ENCODE results near the gene GALNT10.

The GALNT10 gene

GRCh38 chr5:154274828-154275185 is 84.3 kb downstream of the GALNT10 start:
- Histone ChIP-seq H3K27me3 (ENCODE audit: insufficient read depth, low read length, poor library complexity) (no peaks in the 10 kb centered on the region), H3K9ac (ENCODE audit: low read depth, low read length) (no peak overlapping the region), H4K20me1 (ENCODE audit: insufficient read depth, low read length) (0 out of 2 replicates have a peak, but pooled peaks cover 2% of the 10 kb centered on the region), H3K9me3 (ENCODE audit: insufficient read depth, low read length, severe bottlenecking) (no peaks in the 10 kb centered on the region), H2AFZ (ENCODE audit: low read depth, low read length) (no peak overlapping the region), H3K4me3 (ENCODE audit: low read depth in 1 of 2, low read length in 2 of 2) (no peak overlapping the region), H3K27ac (ENCODE audit: low read length) (no peak overlapping the region), H3K4me2 (ENCODE audit: insufficient read depth, low read length) (no peak overlapping the region), H3K36me3 (ENCODE audit: insufficient read depth, low read length) (no peaks in the 10 kb centered on the region), H3K79me2 (ENCODE audit: insufficient read depth, low read length) (no peaks in the 10 kb centered on the region), H3K4me1 (ENCODE audit: insufficient read depth, low read length) (no peaks in the 10 kb centered on the region)
- TF ChIP-seq, protein P1, sequence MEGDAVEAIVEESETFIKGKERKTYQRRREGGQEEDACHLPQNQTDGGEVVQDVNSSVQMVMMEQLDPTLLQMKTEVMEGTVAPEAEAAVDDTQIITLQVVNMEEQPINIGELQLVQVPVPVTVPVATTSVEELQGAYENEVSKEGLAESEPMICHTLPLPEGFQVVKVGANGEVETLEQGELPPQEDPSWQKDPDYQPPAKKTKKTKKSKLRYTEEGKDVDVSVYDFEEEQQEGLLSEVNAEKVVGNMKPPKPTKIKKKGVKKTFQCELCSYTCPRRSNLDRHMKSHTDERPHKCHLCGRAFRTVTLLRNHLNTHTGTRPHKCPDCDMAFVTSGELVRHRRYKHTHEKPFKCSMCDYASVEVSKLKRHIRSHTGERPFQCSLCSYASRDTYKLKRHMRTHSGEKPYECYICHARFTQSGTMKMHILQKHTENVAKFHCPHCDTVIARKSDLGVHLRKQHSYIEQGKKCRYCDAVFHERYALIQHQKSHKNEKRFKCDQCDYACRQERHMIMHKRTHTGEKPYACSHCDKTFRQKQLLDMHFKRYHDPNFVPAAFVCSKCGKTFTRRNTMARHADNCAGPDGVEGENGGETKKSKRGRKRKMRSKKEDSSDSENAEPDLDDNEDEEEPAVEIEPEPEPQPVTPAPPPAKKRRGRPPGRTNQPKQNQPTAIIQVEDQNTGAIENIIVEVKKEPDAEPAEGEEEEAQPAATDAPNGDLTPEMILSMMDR (IDR thresholded peaks at IDR 0.05; ENCODE audit: borderline replicate concordance, extremely low read depth, low read length, poor library complexity, severe bottlenecking), result no peak
- DNase-seq (no peak), ATAC-seq (ENCODE audit: insufficient read depth, low read depth) (no peak)

- Histone ChIP-seq H3K79me2 (ENCODE audit: insufficient read depth, low read length) (no peaks in the 10 kb centered on the region), H3K9me3 (ENCODE audit: insufficient read depth, low read length, severe bottlenecking) (no peaks in the 10 kb centered on the region), H3K4me3 (ENCODE audit: low read depth in 1 of 2, low read length in 2 of 2) (no peak overlapping the region), H3K9ac (ENCODE audit: low read depth, low read length) (no peak overlapping the region), H3K27ac (ENCODE audit: low read length) (no peak overlapping the region), H2AFZ (ENCODE audit: low read depth, low read length) (no peak overlapping the region), H3K27me3 (ENCODE audit: insufficient read depth, low read length, poor library complexity) (no peaks in the 10 kb centered on the region), H3K4me1 (ENCODE audit: insufficient read depth, low read length) (no peaks in the 10 kb centered on the region), H4K20me1 (ENCODE audit: insufficient read depth, low read length) (0 out of 2 replicates have a peak, but pooled peaks cover 2% of the 10 kb centered on the region), H3K36me3 (ENCODE audit: insufficient read depth, low read length) (no peaks in the 10 kb centered on the region), H3K4me2 (ENCODE audit: insufficient read depth, low read length) (no peak overlapping the region)
- TF ChIP-seq, protein P1 (IDR thresholded peaks at IDR 0.05; ENCODE audit: borderline replicate concordance, extremely low read depth, low read length, poor library complexity, severe bottlenecking), result no peak
- TF ChIP-seq EZH2 (IDR thresholded peaks at IDR 0.05; ENCODE audit: borderline replicate concordance, low read depth, low read length, severe bottlenecking), result no peak
- ATAC-seq (ENCODE audit: insufficient read depth, low read depth) (no peak), DNase-seq (no peak)
Measured at GRCh38 chr5:154275566-154275965, 85.0 kb downstream of the GALNT10 start.

DNA sequence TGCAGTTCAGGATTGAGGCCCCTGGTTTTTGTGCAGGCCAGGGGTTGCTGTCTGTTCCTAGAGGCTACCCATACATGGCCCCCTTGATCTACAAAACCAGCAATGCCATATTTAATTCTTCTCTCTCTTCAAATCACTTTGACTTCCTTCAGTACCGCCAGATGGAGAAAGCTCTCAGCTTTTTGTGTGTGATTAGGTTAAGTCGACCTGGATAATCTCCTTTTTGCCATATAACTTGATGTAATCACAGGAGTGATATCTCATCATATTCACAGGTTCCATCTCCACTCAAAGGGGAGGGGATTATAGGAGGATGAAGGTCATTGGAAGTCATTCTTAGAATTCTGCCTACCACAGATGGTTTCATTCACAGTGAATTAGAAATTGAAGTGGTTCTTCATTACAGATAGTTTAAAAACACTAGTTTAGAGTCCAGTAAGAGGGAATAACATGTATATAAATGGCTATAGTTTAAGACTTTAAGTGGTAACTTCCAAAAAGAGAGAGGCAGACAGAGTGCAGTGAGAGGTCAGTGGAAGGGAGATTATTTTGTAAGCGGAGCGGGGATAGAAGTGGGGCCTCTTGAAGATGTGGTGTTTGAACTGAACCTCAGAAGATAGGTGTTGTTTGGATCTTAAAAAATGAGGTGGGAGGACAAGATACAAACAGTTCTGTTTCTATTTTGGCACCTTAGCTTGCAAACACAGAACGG is 85.9 kb downstream of the GALNT10 start:
- Histone ChIP-seq H3K4me3 (ENCODE audit: low read depth in 1 of 2, low read length in 2 of 2) (no peak overlapping the region), H3K4me2 (ENCODE audit: insufficient read depth, low read length) (no peak overlapping the region), H3K27me3 (ENCODE audit: insufficient read depth, low read length, poor library complexity) (no peaks in the 10 kb centered on the region), H3K9me3 (ENCODE audit: insufficient read depth, low read length, severe bottlenecking) (no peaks in the 10 kb centered on the region), H3K36me3 (ENCODE audit: insufficient read depth, low read length) (no peaks in the 10 kb centered on the region), H3K9ac (ENCODE audit: low read depth, low read length) (no peak overlapping the region), H3K4me1 (ENCODE audit: insufficient read depth, low read length) (no peaks in the 10 kb centered on the region), H2AFZ (ENCODE audit: low read depth, low read length) (no peak overlapping the region), H3K27ac (ENCODE audit: low read length) (no peak overlapping the region), H4K20me1 (ENCODE audit: insufficient read depth, low read length) (0 out of 2 replicates have a peak, but pooled peaks cover 2% of the 10 kb centered on the region), H3K79me2 (ENCODE audit: insufficient read depth, low read length) (no peaks in the 10 kb centered on the region)
- ATAC-seq (ENCODE audit: insufficient read depth, low read depth), result no peak
- DNase-seq, result no peak
- TF ChIP-seq EZH2 (IDR thresholded peaks at IDR 0.05; ENCODE audit: borderline replicate concordance, low read depth, low read length, severe bottlenecking), result no peak
- TF ChIP-seq, protein P1 (IDR thresholded peaks at IDR 0.05; ENCODE audit: borderline replicate concordance, extremely low read depth, low read length, poor library complexity, severe bottlenecking), result no peak
